ENCODE results near the gene CD1E.

DNA sequence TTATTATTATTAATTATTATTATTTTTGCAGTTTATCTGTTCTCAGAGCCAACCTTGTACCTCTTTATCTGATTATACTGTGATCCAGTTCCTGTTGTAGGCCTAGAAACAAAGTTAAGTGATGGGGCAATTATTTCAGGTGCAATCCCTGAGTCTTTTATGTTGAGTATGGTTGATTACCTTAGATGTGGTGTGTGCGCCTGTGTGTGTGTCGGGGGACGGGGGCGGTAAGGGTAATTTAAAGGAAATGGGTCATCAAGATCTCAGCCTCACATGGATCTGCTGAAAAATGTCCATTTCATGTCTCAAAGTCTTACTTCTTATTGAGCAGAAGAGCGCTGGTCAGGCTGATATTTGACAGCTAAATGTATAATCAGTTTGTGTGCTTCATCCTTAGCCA is 53.4 kb downstream of the CD1E start:
- no peak for TF ChIP-seq GATA2 (IDR thresholded peaks at IDR 0.05; ENCODE audit: low read depth, low read length)
- TF ChIP-seq GATA3 (IDR thresholded peaks at IDR 0.05; ENCODE audit: low read depth, low read length): no peak

Measured in SH-SY5Y (cell line).